ACC112 (cell line): Measurements from ENCODE around the gene LAMTOR5.

Experiments used
- H2AFZ ChIP-seq: fragments of 200-600 bp; sonication (generic); one replicate; pipeline ENCODE4 v1.6.0; 2017; ENCODE audit warnings: antibody characterized with exemption, low read length; ENCODE audit not compliant: unreplicated experiment
- H3K27ac ChIP-seq: fragments of 200-600 bp; sonication (generic); 2 replicates; pipeline ENCODE4 v1.5.1; 2014; ENCODE audit warnings: low read depth, mild to moderate bottlenecking, antibody characterized with exemption, low read length, moderate library complexity
- H3K27me3 ChIP-seq: fragments of 200-600 bp; sonication (generic); 2 replicates; pipeline ENCODE4 v1.6.1; 2014; ENCODE audit warnings: mild to moderate bottlenecking, antibody characterized with exemption, low read length, moderate library complexity, mixed read lengths; ENCODE audit not compliant: insufficient read depth
- H3K36me3 ChIP-seq: fragments of 200-600 bp; sonication (generic); 2 replicates; pipeline ENCODE4 v1.6.1; 2016; ENCODE audit warnings: mild to moderate bottlenecking, antibody characterized with exemption, low read length, moderate library complexity, mixed read lengths; ENCODE audit not compliant: insufficient read depth
- H3K4me1 ChIP-seq: fragments of 200-600 bp; sonication (generic); one replicate; pipeline ENCODE4 v1.6.1; 2016; ENCODE audit warnings: low read length, mixed read lengths; ENCODE audit not compliant: insufficient read depth, unreplicated experiment, control insufficient read depth
- H3K4me3 ChIP-seq: fragments of 200-600 bp; sonication (generic); 2 replicates; pipeline ENCODE4 v1.5.1; 2014; ENCODE audit warnings: mild to moderate bottlenecking, low read depth, low read length
- H3K79me2 ChIP-seq: fragments of 200-600 bp; sonication (generic); one replicate; pipeline ENCODE4 v1.6.0; 2016; ENCODE audit warnings: low read length; ENCODE audit not compliant: control insufficient read depth, unreplicated experiment, insufficient read depth

Gene LAMTOR5

GRCh38 chr1:110390096-110390495, 17.4 kb downstream of the LAMTOR5 start:
- H3K4me1 ChIP-seq = peaks cover 48% of the 10 kb centered on the region
- peak overlapping the region; percentile 40 for H2AFZ ChIP-seq
- peak overlapping the region; percentile 77 for H3K4me3 ChIP-seq
- H3K27ac ChIP-seq = peak overlapping the region; percentile 86
- H3K27me3 ChIP-seq = no peaks in the 10 kb centered on the region
- H3K79me2 ChIP-seq = peaks cover 17% of the 10 kb centered on the region
- H3K36me3 ChIP-seq = no peaks in the 10 kb centered on the region

- Histone ChIP-seq H2AFZ (no peak overlapping the region), H3K4me3 (no peak overlapping the region), H3K27ac (no peak overlapping the region), H3K79me2 (peaks cover 23% of the 10 kb centered on the region), H3K36me3 (0 out of 2 replicates have a peak, but pooled peaks cover 7% of the 10 kb centered on the region), H3K27me3 (no peaks in the 10 kb centered on the region), H3K4me1 (peaks cover 48% of the 10 kb centered on the region)
Observed at GRCh38 chr1:110387048-110387754, 20.3 kb downstream of the LAMTOR5 start.

- Histone ChIP-seq H3K36me3 (0 out of 2 replicates have a peak, but pooled peaks cover 12% of the 10 kb centered on the region), H3K4me1 (peaks cover 47% of the 10 kb centered on the region), H3K79me2 (peaks cover 28% of the 10 kb centered on the region), H2AFZ (no peak overlapping the region), H3K4me3 (no peak overlapping the region), H3K27me3 (no peaks in the 10 kb centered on the region), H3K27ac (no peak overlapping the region)
Observed at GRCh38 chr1:110385369-110385768, 22.1 kb downstream of the LAMTOR5 start.

DNA sequence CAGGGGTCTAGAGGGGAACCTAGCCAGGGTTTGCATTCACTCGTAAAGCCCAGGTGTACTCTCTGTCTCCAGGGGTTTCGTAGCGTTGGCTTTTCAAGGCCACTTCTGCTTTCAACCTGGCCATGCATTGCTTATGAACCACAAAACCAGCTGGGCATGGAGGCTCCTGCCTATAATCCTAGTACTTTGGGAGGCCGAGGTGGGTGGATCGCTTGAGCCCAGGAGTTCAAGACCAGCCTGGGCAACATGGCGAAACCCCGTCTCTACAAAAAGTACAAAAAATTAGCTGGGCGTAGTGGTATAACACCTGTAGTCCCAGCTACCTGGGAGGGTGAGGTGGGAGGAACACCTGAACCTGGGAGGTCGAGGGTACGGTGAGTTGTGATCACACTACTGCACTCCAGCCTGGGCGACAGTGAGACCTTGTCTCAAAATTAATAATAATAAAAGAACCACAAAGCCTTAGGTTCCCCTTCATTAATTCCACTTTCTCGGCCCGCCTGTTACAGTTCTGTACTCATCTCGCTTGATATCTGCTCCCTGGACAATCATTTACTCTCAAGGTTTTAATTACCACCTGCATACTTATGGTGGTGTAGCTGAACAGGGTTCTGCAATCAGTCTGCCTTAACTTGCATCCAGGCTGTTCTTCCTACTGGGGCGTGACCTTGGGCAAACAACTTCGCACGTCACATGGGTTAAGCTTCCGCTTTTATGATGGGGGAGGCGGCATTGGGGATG, 22.7 kb downstream of the LAMTOR5 start:
- H2AFZ ChIP-seq = no peak overlapping the region
- H3K27ac ChIP-seq = peak overlapping the region; percentile 93
- H3K79me2 ChIP-seq = peaks cover 26% of the 10 kb centered on the region
- H3K27me3 ChIP-seq = no peaks in the 10 kb centered on the region
- H3K4me3 ChIP-seq = no peak overlapping the region
- H3K4me1 ChIP-seq = peaks cover 51% of the 10 kb centered on the region
- 0 out of 2 replicates have a peak, but pooled peaks cover 12% of the 10 kb centered on the region for H3K36me3 ChIP-seq

DNA sequence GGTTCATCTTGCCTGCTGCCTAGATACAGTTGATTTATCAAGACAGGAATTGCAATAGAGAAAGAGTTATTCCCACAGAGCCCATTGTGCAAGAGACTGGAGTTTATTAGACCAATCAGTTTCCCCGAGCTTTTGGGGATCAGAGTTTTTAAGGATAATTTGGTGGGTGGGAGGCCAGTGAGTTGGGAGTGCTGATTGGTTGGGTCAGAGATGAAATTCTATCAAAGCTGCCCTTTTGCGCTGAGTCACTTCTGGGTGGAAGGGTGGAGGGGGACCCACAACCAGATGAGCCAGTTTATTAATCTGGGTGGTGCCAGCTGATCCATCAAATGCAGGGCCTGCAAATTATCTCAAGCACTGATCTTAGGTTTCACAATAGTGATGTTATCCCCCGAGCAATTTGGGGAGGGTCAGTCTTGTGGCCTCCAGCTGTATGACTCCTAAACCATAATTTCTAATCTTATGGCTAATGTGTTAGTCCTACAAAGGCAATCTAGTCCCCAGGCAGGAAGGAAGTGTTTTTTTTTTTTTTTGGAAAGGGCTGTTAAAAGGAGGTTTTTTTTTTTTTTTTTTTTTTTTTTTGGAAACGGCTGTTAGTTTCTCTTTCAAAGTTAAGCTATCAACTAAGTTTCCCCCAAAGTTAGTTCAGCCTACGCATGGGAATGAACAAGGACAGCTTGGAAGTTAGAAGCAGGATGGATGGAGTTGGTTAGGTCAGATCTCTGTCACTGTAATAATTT, 24.1 kb downstream of the LAMTOR5 start:
- Histone ChIP-seq H3K27ac (peak overlapping the region; percentile 93), H3K4me1 (peaks cover 41% of the 10 kb centered on the region), H3K4me3 (peak overlapping the region; percentile 59), H2AFZ (peak overlapping the region; percentile 15), H3K79me2 (peaks cover 13% of the 10 kb centered on the region), H3K36me3 (peaks cover 22% of the 10 kb centered on the region), H3K27me3 (no peaks in the 10 kb centered on the region)

GRCh38 chr1:110380672-110381283, 26.7 kb downstream of the LAMTOR5 start:
- no peak overlapping the region for H3K4me3 ChIP-seq
- peaks cover 42% of the 10 kb centered on the region for H3K36me3 ChIP-seq
- H2AFZ ChIP-seq = no peak overlapping the region
- H3K27ac ChIP-seq = peak overlapping the region; percentile 93
- H3K27me3 ChIP-seq = no peaks in the 10 kb centered on the region
- H3K79me2 ChIP-seq = peaks cover 11% of the 10 kb centered on the region
- H3K4me1 ChIP-seq = peaks cover 41% of the 10 kb centered on the region

GRCh38 chr1:110375490-110375889, 32.0 kb downstream of the LAMTOR5 start:
- Histone ChIP-seq H3K27me3 (no peaks in the 10 kb centered on the region), H3K79me2 (peaks cover 4% of the 10 kb centered on the region), H3K36me3 (peaks cover 46% of the 10 kb centered on the region), H3K4me3 (no peak overlapping the region), H3K4me1 (peaks cover 20% of the 10 kb centered on the region), H3K27ac (no peak overlapping the region), H2AFZ (no peak overlapping the region)

- H3K36me3 ChIP-seq = peaks cover 16% of the 10 kb centered on the region; the same call in 1 of the 2 replicates
- H3K4me1 ChIP-seq = peaks cover 16% of the 10 kb centered on the region
- no peak overlapping the region for H2AFZ ChIP-seq
- peaks cover 4% of the 10 kb centered on the region for H3K79me2 ChIP-seq
- no peak overlapping the region for H3K4me3 ChIP-seq
- H3K27ac ChIP-seq = peak overlapping the region; percentile 45
- H3K27me3 ChIP-seq = no peaks in the 10 kb centered on the region
Observed at GRCh38 chr1:110370827-110371226, 36.7 kb downstream of the LAMTOR5 start.

DNA sequence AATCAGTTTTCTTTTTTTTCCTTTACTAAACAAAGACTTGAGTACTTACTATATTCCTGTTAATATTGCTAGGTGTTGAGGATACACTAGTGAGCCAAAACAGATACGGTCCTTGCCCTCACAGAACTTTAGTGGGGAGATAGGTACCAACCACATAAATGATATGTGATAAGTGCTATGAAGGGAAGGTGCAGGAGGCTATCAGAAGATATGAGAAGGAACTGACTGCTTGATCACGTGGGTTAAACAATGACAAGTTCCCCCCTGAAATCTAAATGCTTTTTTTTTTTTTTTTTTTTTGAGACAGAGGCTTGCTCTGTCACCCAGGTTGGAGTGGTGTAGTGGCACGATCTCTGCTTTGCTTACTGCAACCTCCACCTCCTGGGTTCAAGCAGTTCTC, 43.3 kb downstream of the LAMTOR5 start:
- peaks cover 4% of the 10 kb centered on the region; the same call in 1 of the 2 replicates for H3K36me3 ChIP-seq

DNA sequence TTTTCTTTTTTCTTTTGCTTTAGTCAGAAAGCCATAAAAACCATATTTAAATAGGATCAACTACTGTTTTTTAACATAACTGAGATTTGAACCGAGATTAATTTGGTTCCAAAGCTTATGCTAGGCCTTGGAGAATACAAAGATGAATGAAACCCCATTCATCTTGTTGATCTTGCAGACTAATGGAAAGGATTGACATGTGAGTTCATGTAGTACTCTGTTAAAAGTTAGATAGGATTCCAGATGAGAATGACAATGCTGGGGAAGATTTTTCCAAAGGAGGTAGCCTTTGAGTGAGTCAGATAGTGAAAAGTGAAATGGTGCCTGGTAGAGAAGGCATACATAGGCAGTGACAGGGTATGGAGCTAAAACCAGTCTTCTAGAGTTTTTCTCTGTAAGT, 45.6 kb downstream of the LAMTOR5 start:
- H3K79me2 ChIP-seq = peaks cover 18% of the 10 kb centered on the region
- no peaks in the 10 kb centered on the region for H3K27me3 ChIP-seq
- no peaks in the 10 kb centered on the region for H3K4me1 ChIP-seq
- H2AFZ ChIP-seq = no peak overlapping the region
- H3K27ac ChIP-seq = no peak overlapping the region
- H3K36me3 ChIP-seq = peaks cover 8% of the 10 kb centered on the region; the same call in 1 of the 2 replicates
- no peak overlapping the region for H3K4me3 ChIP-seq

More for the DNA sequence above, 43.3 kb downstream of the LAMTOR5 start:
- no peaks in the 10 kb centered on the region for H3K4me1 ChIP-seq
- H3K27me3 ChIP-seq = no peaks in the 10 kb centered on the region
- H2AFZ ChIP-seq = no peak overlapping the region
- H3K79me2 ChIP-seq = peaks cover 18% of the 10 kb centered on the region
- no peak overlapping the region for H3K27ac ChIP-seq
- H3K4me3 ChIP-seq = no peak overlapping the region
